DOHH2 (cell line): ENCODE results near the gene CNGA3.

Experiments
- H3F3A ChIP-seq: fragments of 200-600 bp; sonication (generic), shearing (Covaris generic); 2 replicates; pipeline ENCODE4 v1.6.0; 2016; ENCODE audit warnings: antibody characterized with exemption, mild to moderate bottlenecking; ENCODE audit not compliant: control insufficient read depth, insufficient read depth
- H3K27ac ChIP-seq: fragments of 200-600 bp; sonication (generic); 2 replicates; pipeline ENCODE4 v1.5.1; 2014; ENCODE audit warnings: low read depth, mild to moderate bottlenecking, low read length, moderate library complexity
- H3K27me3 ChIP-seq: fragments of 200-600 bp; sonication (generic); 2 replicates; pipeline ENCODE4 v1.6.1; 2014; ENCODE audit warnings: mild to moderate bottlenecking, low read length, mixed read lengths; ENCODE audit not compliant: control insufficient read depth
- H3K36me3 ChIP-seq: fragments of 200-600 bp; sonication (generic); 2 replicates; pipeline ENCODE4 v1.6.1; 2014; ENCODE audit warnings: mild to moderate bottlenecking, low read length, moderate library complexity, mixed read lengths; ENCODE audit not compliant: control insufficient read depth
- H3K4me1 ChIP-seq: fragments of 200-600 bp; sonication (generic); 2 replicates; pipeline ENCODE4 v1.6.1; 2014; ENCODE audit warnings: mild to moderate bottlenecking, low read length, mixed read lengths; ENCODE audit not compliant: control insufficient read depth
- H3K4me2 ChIP-seq: fragments of 200-600 bp; sonication (generic); 2 replicates; pipeline ENCODE4 v1.6.0; 2014; ENCODE audit warnings: mild to moderate bottlenecking, low read length, moderate library complexity
- H3K4me3 ChIP-seq: fragments of 200-600 bp; sonication (generic); 2 replicates; pipeline ENCODE4 v1.5.1; 2014; ENCODE audit warnings: mild to moderate bottlenecking, low read length, mixed read lengths
- H3K79me2 ChIP-seq: fragments of 200-600 bp; sonication (generic); 2 replicates; pipeline ENCODE4 v1.6.1; 2014; ENCODE audit warnings: mild to moderate bottlenecking, low read length, mixed read lengths; ENCODE audit not compliant: control insufficient read depth
- H3K9me2 ChIP-seq: fragments of 200-600 bp; sonication (generic); replicated peaks from 2 replicates; pipeline ENCODE4 v1.6.1; 2014; ENCODE audit warnings: mild to moderate bottlenecking, low read length, mixed read lengths; ENCODE audit not compliant: control insufficient read depth
- H3K9me3 ChIP-seq: fragments of 200-600 bp; sonication (generic); 2 replicates; pipeline ENCODE4 v1.6.1; 2014; ENCODE audit warnings: antibody characterized with exemption, low read length, mixed read lengths; ENCODE audit not compliant: control insufficient read depth, insufficient read depth
- H4K20me1 ChIP-seq: fragments of 200-600 bp; sonication (generic); 2 replicates; pipeline ENCODE4 v1.6.0; 2014; ENCODE audit warnings: low read depth, mild to moderate bottlenecking, antibody characterized with exemption, low read length, moderate library complexity; ENCODE audit not compliant: control insufficient read depth, insufficient read depth
- CTCF ChIP-seq: fragments of 200-600 bp; sonication (generic); IDR thresholded peaks from one replicate; pipeline ENCODE4 v1.5.1; 2014; ENCODE audit warnings: antibody characterized with exemption, mild to moderate bottlenecking, low read depth, low read length; ENCODE audit not compliant: poor library complexity, severe bottlenecking
- EZH2phosphoT487 ChIP-seq: fragments of 200-600 bp; sonication (generic); IDR thresholded peaks from 2 replicates; pipeline ENCODE4 v1.6.1; 2017; ENCODE audit warnings: borderline replicate concordance, mild to moderate bottlenecking, antibody characterized with exemption, low read length, moderate library complexity, mixed read lengths

The CNGA3 gene

GRCh38 chr2:98376996-98377395 is 30.7 kb downstream of the CNGA3 start:
- H4K20me1 ChIP-seq, result no peaks in the 10 kb centered on the region
- H3K4me1 ChIP-seq, result no peaks in the 10 kb centered on the region
- peaks cover 4% of the 10 kb centered on the region for H3K27me3 ChIP-seq
- H3F3A ChIP-seq, result no peaks in the 10 kb centered on the region
- H3K36me3 ChIP-seq, result no peaks in the 10 kb centered on the region
- TF ChIP-seq EZH2phosphoT487 (no peak), CTCF (no peak)
- no peak overlapping the region for H3K27ac ChIP-seq
- no peaks in the 10 kb centered on the region for H3K9me2 ChIP-seq
- H3K4me2 ChIP-seq, result no peak overlapping the region
- H3K79me2 ChIP-seq, result no peaks in the 10 kb centered on the region
- H3K9me3 ChIP-seq, result no peaks in the 10 kb centered on the region
- H3K4me3 ChIP-seq, result no peak overlapping the region

GRCh38 chr2:98377544-98377943 is 31.3 kb downstream of the CNGA3 start:
- Histone ChIP-seq H3F3A (no peaks in the 10 kb centered on the region), H3K4me3 (no peak overlapping the region), H3K79me2 (no peaks in the 10 kb centered on the region), H4K20me1 (no peaks in the 10 kb centered on the region), H3K4me2 (no peak overlapping the region), H3K27me3 (peaks cover 5% of the 10 kb centered on the region), H3K36me3 (no peaks in the 10 kb centered on the region), H3K9me3 (no peaks in the 10 kb centered on the region), H3K27ac (no peak overlapping the region), H3K4me1 (no peaks in the 10 kb centered on the region), H3K9me2 (no peaks in the 10 kb centered on the region)
- TF ChIP-seq CTCF, result no peak
- no peak for TF ChIP-seq EZH2phosphoT487

- H3K27me3 ChIP-seq, result peaks cover 6% of the 10 kb centered on the region
- no peaks in the 10 kb centered on the region for H4K20me1 ChIP-seq
- H3K27ac ChIP-seq, result no peak overlapping the region
- no peaks in the 10 kb centered on the region for H3F3A ChIP-seq
- no peak overlapping the region for H3K4me2 ChIP-seq
- no peaks in the 10 kb centered on the region for H3K9me3 ChIP-seq
- TF ChIP-seq CTCF (no peak), EZH2phosphoT487 (no peak)
- no peaks in the 10 kb centered on the region for H3K9me2 ChIP-seq
- H3K4me1 ChIP-seq, result no peaks in the 10 kb centered on the region
- no peaks in the 10 kb centered on the region for H3K36me3 ChIP-seq
- H3K4me3 ChIP-seq, result no peak overlapping the region
- H3K79me2 ChIP-seq, result no peaks in the 10 kb centered on the region
Observed at GRCh38 chr2:98378196-98378595, 31.9 kb downstream of the CNGA3 start.

GRCh38 chr2:98378901-98379300 is 32.6 kb downstream of the CNGA3 start:
- H3F3A ChIP-seq, result no peaks in the 10 kb centered on the region

More at GRCh38 chr2:98378901-98379300, 32.6 kb downstream of the CNGA3 start:
- TF ChIP-seq CTCF (no peak), EZH2phosphoT487 (no peak)
- Histone ChIP-seq H3K36me3 (no peaks in the 10 kb centered on the region), H3K27me3 (peaks cover 6% of the 10 kb centered on the region; the same call in 1 of the 2 replicates), H3K4me2 (no peak overlapping the region), H3K9me3 (no peaks in the 10 kb centered on the region), H4K20me1 (no peaks in the 10 kb centered on the region), H3K79me2 (no peaks in the 10 kb centered on the region), H3K9me2 (no peaks in the 10 kb centered on the region), H3K4me1 (no peaks in the 10 kb centered on the region), H3K27ac (no peak overlapping the region), H3K4me3 (no peak overlapping the region)
